Heart left ventricle (tissue), 16 donors: ENCODE measurements around the gene MYO7A. TPM values are rescaled to one million over a fixed set of nuclear protein-coding genes. Genes with fewer than 3 reads are reported as not detected.

Experiments used
- ATAC-seq, 4 donors: fragments of 200-7000 bp; cut with Tn5 transposase; one replicate each; pipeline ENCODE4 v1.9.1; 2020 to 2022; ENCODE audit warnings: moderate library complexity in 4 of 4, mild to moderate bottlenecking in 3 of 4, moderate number of reproducible peaks in 1 of 4
- DNase-seq, 5 donors: peaks; one replicate each; pipeline ENCODE4 v3.0.0-alpha.2; 2020
- H3K27ac ChIP-seq, 12 donors: fragments of 200-600 bp; sonication (generic) in 4 of 12; one replicate each; pipeline versions ENCODE4 v1.5.0 to v1.8.0; 2016 to 2022; ENCODE audit warnings: mild to moderate bottlenecking in 2 of 12
- H3K27me3 ChIP-seq, 9 donors: fragments of 200-600 bp; sonication (generic) in 2 of 9; one replicate each; pipeline versions ENCODE4 v1.5.1 to v1.8.0; 2016 to 2022; ENCODE audit warnings: mild to moderate bottlenecking in 3 of 9
- H3K36me3 ChIP-seq, 9 donors: fragments of 200-600 bp; sonication (generic) in 2 of 9; one replicate each; pipeline versions ENCODE4 v1.5.0 to v1.8.0; 2018 to 2022; ENCODE audit warnings: mild to moderate bottlenecking in 2 of 9
- H3K4me1 ChIP-seq, 12 donors: fragments of 200-600 bp; sonication (generic) in 4 of 12; one replicate each; pipeline versions ENCODE4 v1.5.0 to v1.8.0; 2016 to 2022; ENCODE audit warnings: mild to moderate bottlenecking in 3 of 12
- H3K4me3 ChIP-seq, 12 donors: fragments of 200-600 bp; sonication (generic) in 4 of 12; one replicate each; pipeline versions ENCODE4 v1.5.0 to v1.8.0; 2017 to 2022; ENCODE audit warnings: mild to moderate bottlenecking in 9 of 12, moderate library complexity in 4 of 12
- H3K9me3 ChIP-seq, 12 donors: fragments of 200-600 bp; sonication (generic) in 4 of 12; one replicate each; pipeline versions ENCODE4 v1.5.0 to v1.8.0; 2016 to 2022; ENCODE audit warnings: mild to moderate bottlenecking in 1 of 12
- POLR2A ChIP-seq, 2 donors: fragments of 450-650 bp; IDR thresholded peaks; one replicate each; pipeline ENCODE4 v1.6.1; 2017; ENCODE audit warnings: antibody characterized with exemption in 2 of 2, mild to moderate bottlenecking in 2 of 2, moderate library complexity in 2 of 2
- WGBS, 4 donors: extraction: QIAGEN DNeasy Blood & Tissue Kit in 2 of 4; methylation state at CpG; one replicate each; pipeline versions ENCODE4 v1.1.5 to v1.1.7; 2013 to 2018; 5-methylcytosine and 5-hydroxymethylcytosine counted together
- intact Hi-C, 10 donors: fragments of 100-400 bp; cut with DNase I; formaldehyde crosslinking; loops; one replicate each; pipeline versions ENCODE4 v1.11.1 to v1.14.2; 2022
- polyA plus RNA-seq, 2 donors: library from polyadenylated mRNA; stranded (reverse); fragments of 200-250 nt; gene quantifications; one replicate each; pipeline ENCODE4 v1.2.3, GENCODE V29; 2013
- total RNA-seq, 9 donors: library from RNA; depleted of rRNA in 2 of 9; stranded (reverse); fragments of >200 nt in 2 of 9; fragmentation: NEBNext Ultra II Directional in 3 of 9; extraction: Animal tissue kit (Norgen Biotek cat#: 25700) in 3 of 9; gene quantifications; one replicate each; pipeline versions ENCODE4 v1.1.0 to v1.2.4, GENCODE V29; 2016 to 2023
- TF ChIP-seq, protein P1 (sequence below), 12 donors: fragments of 200-600 bp; sonication (generic) in 4 of 12; IDR thresholded peaks; one replicate each; pipeline versions ENCODE4 v1.5.0 to v1.8.0; 2018 to 2022; ENCODE audit warnings: antibody characterized with exemption in 12 of 12, mild to moderate bottlenecking in 5 of 12
- donor health status: ischemic (EF 13 %, LVEDD 7.1; RV severe dilation, severe dysfunction).
- donor health status: healthy with polysubstance abuse.
- donor health status: DM: no; HTN: yes; CAD: no.
- donor health status: DM: no; HTN: no; CAD: no.
- donor health status: ischemic (EF 25% LVEDD 6.9; RV normal size, moderate dysfunction).
- donor health status: ischemic (EF 25% LVEDD 5.7; RV mildly dilated, moderate dysfunction).
- donor health status: healthy.
- donor health status: DM: yes; HTN: yes; CAD: no.
- donor health status: ischemic (EF 35%, LVEDD 5.7; RV mildly dilated, moderate dysfunction).
- donor health status: nonischemic (EF 11% LVEDD 7.7; RV severe dilation, severe dysfunction).
- donor health status: DM: yes; HTN: yes; CAD: no.
- donor health status: PGD.
- donor health status: ischemic (EF 29% LVEDD 5.4; RV normal size, mild dysfunction).
- donor health status: nonischemic (EF 23%, LVEDD 6.1; RV moderate dilation, normal function).

The MYO7A gene
- total and polyA plus RNA-seq, 11 donors = 1.0 to 17.1 (median 2.7) TPM

DNA sequence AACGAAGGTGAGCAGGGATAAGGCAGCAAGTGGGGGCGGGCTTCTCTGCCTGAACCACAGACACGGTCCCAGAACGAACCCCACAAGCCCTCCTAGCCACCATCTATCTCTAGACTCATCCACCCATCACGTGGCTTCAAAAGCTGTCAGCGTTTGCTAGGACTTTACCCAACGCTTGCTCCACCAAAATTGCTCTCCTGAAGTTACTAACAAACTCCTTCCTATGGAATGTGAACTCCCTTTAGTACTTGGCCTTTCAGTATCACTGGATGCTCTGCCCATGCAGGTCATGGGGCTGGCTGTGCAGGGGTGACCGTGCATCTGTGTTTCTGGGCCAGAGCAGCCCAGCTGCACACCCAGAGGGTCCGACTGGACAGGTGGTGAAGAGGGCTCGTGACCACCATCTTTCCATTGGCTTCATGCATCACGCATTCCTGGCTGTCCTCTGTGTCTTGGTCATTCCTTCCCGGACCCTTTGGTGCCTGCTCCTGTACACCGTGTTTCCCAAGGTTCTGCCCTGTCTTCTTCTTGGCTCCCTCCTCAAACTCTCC lies 85.1 kb downstream of the MYO7A start:
- H3K27ac ChIP-seq = no peak overlapping the region
- ATAC-seq = no peak
- H3K4me3 ChIP-seq = no peak overlapping the region
- intact Hi-C loops = no loop called here
- H3K27me3 ChIP-seq = no peaks in the 10 kb centered on the region
- DNase-seq = no peak
- no peak for TF ChIP-seq POLR2A (IDR thresholded peaks at IDR 0.05)
- TF ChIP-seq, protein P1, sequence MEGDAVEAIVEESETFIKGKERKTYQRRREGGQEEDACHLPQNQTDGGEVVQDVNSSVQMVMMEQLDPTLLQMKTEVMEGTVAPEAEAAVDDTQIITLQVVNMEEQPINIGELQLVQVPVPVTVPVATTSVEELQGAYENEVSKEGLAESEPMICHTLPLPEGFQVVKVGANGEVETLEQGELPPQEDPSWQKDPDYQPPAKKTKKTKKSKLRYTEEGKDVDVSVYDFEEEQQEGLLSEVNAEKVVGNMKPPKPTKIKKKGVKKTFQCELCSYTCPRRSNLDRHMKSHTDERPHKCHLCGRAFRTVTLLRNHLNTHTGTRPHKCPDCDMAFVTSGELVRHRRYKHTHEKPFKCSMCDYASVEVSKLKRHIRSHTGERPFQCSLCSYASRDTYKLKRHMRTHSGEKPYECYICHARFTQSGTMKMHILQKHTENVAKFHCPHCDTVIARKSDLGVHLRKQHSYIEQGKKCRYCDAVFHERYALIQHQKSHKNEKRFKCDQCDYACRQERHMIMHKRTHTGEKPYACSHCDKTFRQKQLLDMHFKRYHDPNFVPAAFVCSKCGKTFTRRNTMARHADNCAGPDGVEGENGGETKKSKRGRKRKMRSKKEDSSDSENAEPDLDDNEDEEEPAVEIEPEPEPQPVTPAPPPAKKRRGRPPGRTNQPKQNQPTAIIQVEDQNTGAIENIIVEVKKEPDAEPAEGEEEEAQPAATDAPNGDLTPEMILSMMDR (IDR thresholded peaks at IDR 0.05) = no peak
- peaks cover 0 to 5% (median 0%) of the 10 kb centered on the region in 9 donors for H3K36me3 ChIP-seq
- no peaks in the 10 kb centered on the region for H3K4me1 ChIP-seq
- 83 to 88% (median 86%) methylated on average over 13 of the region's 13 CpGs for WGBS, 4 donors
- H3K9me3 ChIP-seq = no peaks in the 10 kb centered on the region

DNA sequence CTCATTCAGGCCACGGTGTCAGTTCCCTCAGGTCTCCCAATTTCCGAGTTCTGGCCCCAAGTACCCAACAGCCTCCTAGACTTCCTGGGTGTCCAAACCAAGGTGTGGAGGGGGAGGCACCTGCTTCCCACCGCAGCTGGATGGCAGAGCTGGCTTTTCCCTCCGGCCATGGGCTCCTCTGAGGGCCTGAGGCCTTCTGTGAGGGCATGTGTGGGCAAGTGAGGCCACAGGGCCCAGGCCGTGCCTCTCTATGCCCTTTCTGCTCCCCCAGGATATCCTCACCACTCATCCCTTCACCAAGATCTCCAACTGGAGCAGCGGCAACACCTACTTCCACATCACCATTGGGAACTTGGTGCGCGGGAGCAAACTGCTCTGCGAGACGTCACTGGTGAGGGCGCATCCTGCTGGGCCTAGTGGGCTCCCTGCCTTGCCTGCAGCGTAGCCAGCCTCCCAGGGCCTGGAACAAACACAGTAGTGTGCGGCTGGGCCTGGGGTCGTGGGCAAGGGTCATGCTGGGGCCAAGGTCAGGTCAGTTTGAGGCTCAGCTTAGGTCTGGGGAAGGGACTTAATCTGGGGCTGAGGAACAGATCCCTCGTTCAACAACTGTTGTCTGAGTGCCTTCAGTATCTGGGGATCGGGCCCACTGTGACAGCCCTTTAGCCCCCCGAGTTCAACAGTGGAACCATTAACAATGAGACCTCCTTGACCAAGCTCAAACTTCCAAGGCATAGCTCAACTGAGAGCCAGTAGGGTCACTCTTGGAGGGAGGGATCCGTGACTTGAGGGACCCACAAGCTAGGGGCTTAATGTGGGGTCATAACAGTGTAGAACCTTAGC lies 85.8 kb downstream of the MYO7A start:
- intact Hi-C loops = no loop called here
- 85 to 93% (median 90%) methylated on average over 12 to 18 of the region's 18 CpGs for whole genome bisulfite sequencing, 4 donors
- no peak for DNase-seq

DNA sequence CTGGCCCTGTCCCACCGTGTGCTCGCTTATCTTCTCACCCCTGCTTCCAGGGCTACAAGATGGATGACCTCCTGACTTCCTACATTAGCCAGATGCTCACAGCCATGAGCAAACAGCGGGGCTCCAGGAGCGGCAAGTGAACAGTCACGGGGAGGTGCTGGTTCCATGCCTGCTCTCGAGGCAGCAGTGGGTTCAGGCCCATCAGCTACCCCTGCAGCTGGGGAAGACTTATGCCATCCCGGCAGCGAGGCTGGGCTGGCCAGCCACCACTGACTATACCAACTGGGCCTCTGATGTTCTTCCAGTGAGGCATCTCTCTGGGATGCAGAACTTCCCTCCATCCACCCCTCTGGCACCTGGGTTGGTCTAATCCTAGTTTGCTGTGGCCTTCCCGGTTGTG lies 86.5 kb downstream of the MYO7A start:
- Histone ChIP-seq H3K27me3 (no peaks in the 10 kb centered on the region), H3K9me3 (no peaks in the 10 kb centered on the region), H3K36me3 (peaks cover 0 to 5% (median 0%) of the 10 kb centered on the region in 9 donors), H3K4me1 (no peaks in the 10 kb centered on the region), H3K27ac (no peak overlapping the region), H3K4me3 (no peak overlapping the region)
- DNase-seq = no peak
- no peak for TF ChIP-seq POLR2A (IDR thresholded peaks at IDR 0.05)
- TF ChIP-seq, protein P1 (IDR thresholded peaks at IDR 0.05) = no peak
- intact Hi-C loops = no loop called here
- ATAC-seq = no peak
- 73 to 82% (median 81%) methylated on average over 6 to 9 of the region's 9 CpGs for WGBS, 4 donors

More for the DNA sequence above, 85.8 kb downstream of the MYO7A start:
- Histone ChIP-seq H3K4me3 (no peak overlapping the region), H3K36me3 (peaks cover 0 to 5% (median 0%) of the 10 kb centered on the region in 9 donors), H3K27me3 (no peaks in the 10 kb centered on the region), H3K27ac (no peak overlapping the region), H3K4me1 (no peaks in the 10 kb centered on the region), H3K9me3 (no peaks in the 10 kb centered on the region)
- TF ChIP-seq POLR2A (IDR thresholded peaks at IDR 0.05) = no peak
- TF ChIP-seq, protein P1 (IDR thresholded peaks at IDR 0.05) = no peak
- no peak for ATAC-seq

DNA sequence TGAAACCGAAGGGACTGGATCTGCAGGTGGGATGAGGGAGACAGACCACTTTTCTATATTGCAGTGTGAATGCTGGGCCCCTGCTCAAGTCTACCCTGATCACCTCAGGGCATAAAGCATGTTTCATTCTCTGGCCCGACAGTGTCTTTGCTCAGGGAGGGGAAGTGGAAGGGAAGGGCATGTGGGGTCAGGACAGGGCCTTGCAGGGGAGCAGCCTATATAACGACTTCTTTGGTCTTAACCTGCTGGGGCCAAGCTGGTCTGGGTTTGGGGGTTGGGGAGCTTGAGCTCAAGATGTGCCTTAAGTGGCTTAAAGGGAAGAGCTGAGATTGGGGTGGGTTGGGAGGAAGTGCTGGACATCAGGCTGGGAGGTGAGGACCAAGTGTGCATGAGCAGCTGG lies 87.1 kb downstream of the MYO7A start:
- Histone ChIP-seq H3K4me1 (no peaks in the 10 kb centered on the region), H3K9me3 (no peaks in the 10 kb centered on the region), H3K27ac (no peak overlapping the region), H3K36me3 (peaks cover 0 to 5% (median 0%) of the 10 kb centered on the region in 9 donors), H3K27me3 (no peaks in the 10 kb centered on the region), H3K4me3 (no peak overlapping the region)
- DNase-seq (no peak), ATAC-seq (no peak)
- no peak for TF ChIP-seq POLR2A (IDR thresholded peaks at IDR 0.05)
- TF ChIP-seq, protein P1 (IDR thresholded peaks at IDR 0.05) = no peak
- intact Hi-C loops = no loop called here
- WGBS, 4 donors = 66 to 88% (median 73%) methylated on average over 3 of the region's 3 CpGs
